Right lung (tissue), 5 donors: ENCODE measurements around the gene TBC1D16. TPM values are rescaled to one million over a fixed set of nuclear protein-coding genes. Genes with fewer than 3 reads are reported as not detected.
A peak's percentile ranks its signal among the peaks of the same experiment; 100 is the strongest.
"Not testable (repeated sequence)": the region's sequence is repeated elsewhere in the genome, so short reads cannot be mapped to it uniquely, and the experiment has no call there.

Experiments used
- DNase-seq, 2 donors: peaks; one replicate each; pipeline ENCODE4 v3.0.0-alpha.2; 2013
- polyA plus RNA-seq, 5 donors: library from polyadenylated mRNA; unstranded; fragments of 120-200 nt; gene quantifications; one replicate each; pipeline versions ENCODE4 v1.2.1 to v1.2.3, GENCODE V29; 2013; ENCODE audit warnings: inconsistent platforms in 1 of 5, low replicate concordance in 1 of 5; ENCODE audit not compliant: insufficient read length in 5 of 5, insufficient read depth in 1 of 5

TBC1D16 gene
- polyA plus RNA-seq, 5 donors = 19.0 to 36.4 (median 25.2) TPM

GRCh38 chr17:80058311-80058955, 22.8 kb upstream of the TBC1D16 start:
- DNase-seq = no peak

GRCh38 chr17:80055597-80055996, 19.9 kb upstream of the TBC1D16 start:
- DNase-seq = no peak

- no peak for DNase-seq
These were observed 17.4 kb upstream of the TBC1D16 start for GRCh38 chr17:80053102-80053501.

GRCh38 chr17:80051681-80052080, 16.0 kb upstream of the TBC1D16 start:
- no peak for DNase-seq

- DNase-seq = no peak
These were observed 15.0 kb upstream of the TBC1D16 start for GRCh38 chr17:80050706-80051105.

GRCh38 chr17:80049986-80050385, 14.3 kb upstream of the TBC1D16 start:
- no peak for DNase-seq

GRCh38 chr17:80047176-80047575, 11.5 kb upstream of the TBC1D16 start:
- no peak for DNase-seq

- DNase-seq = not testable (repeated sequence)
These were observed 11.0 kb upstream of the TBC1D16 start for GRCh38 chr17:80046709-80047108.

- no peak for DNase-seq
These were observed 10.0 kb upstream of the TBC1D16 start for GRCh38 chr17:80045703-80046102.

GRCh38 chr17:80043963-80044362, 8.3 kb upstream of the TBC1D16 start:
- DNase-seq = no peak

- DNase-seq = peak in 1 of 2 donors; percentile 70
These were observed 1.2 kb upstream of the TBC1D16 start for GRCh38 chr17:80036715-80037477.

GRCh38 chr17:80035937-80036714, 454 bp upstream of the TBC1D16 start, which contains the start of gene CCDC40:
Gene CCDC40 (plus strand): TSS chr17:80036642. CDS start chr17:80036663, 21 bp downstream.
- peak; percentile 85 for DNase-seq

GRCh38 chr17:80034791-80035686, 633 bp downstream of the TBC1D16 start:
- peak in 1 of 2 donors; percentile 38 for DNase-seq

- DNase-seq = no peak
These were observed 1.8 kb downstream of the TBC1D16 start for GRCh38 chr17:80033840-80034239.

GRCh38 chr17:80032614-80033171, 3.0 kb downstream of the TBC1D16 start:
- no peak for DNase-seq

GRCh38 chr17:80031691-80032430, 3.8 kb downstream of the TBC1D16 start:
- DNase-seq = no peak

- DNase-seq = peak in 1 of 2 donors; percentile 59
These were observed 4.8 kb downstream of the TBC1D16 start for GRCh38 chr17:80030730-80031410.

GRCh38 chr17:80029258-80029974, 6.3 kb downstream of the TBC1D16 start:
- DNase-seq = peak; percentile 84 to 88

- DNase-seq = no peak
These were observed 7.6 kb downstream of the TBC1D16 start for GRCh38 chr17:80028030-80028429.
